NCI-H128 (cell line): ENCODE measurements around the gene DCAF5.
"Not testable (repeated sequence)": the region's sequence is repeated elsewhere in the genome, so short reads cannot be mapped to it uniquely, and the experiment has no call there.

Experiments
- DNase-seq: peaks from one replicate; lab custom pipeline; 2025; ENCODE audit not compliant: unreplicated experiment; lab: John Stamatoyannopoulos, UW

The DCAF5 gene

DNA sequence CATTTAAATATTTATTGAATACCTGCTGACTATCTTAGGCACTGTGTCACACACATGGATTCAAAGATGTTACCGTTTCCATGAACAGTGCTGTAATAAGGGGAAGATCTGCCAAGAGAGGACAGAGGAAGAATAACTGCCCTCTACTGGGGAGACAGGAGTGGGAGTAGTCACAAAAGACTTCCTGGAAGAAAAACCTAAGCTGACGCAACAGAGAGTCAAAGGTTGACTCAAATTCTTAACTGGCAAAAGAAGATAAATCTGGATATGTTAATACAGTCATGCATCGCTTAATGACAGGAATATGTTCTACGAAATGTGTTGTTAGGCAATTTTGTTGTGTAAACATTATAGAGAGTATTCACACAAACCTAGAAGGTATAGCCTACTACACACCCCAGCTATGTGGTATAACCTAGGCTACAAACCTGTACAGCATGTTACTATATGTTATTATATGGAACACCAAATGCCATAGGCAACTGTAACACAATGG lies 51.5 kb downstream of the DCAF5 start:
- no peak for DNase-seq

DNA sequence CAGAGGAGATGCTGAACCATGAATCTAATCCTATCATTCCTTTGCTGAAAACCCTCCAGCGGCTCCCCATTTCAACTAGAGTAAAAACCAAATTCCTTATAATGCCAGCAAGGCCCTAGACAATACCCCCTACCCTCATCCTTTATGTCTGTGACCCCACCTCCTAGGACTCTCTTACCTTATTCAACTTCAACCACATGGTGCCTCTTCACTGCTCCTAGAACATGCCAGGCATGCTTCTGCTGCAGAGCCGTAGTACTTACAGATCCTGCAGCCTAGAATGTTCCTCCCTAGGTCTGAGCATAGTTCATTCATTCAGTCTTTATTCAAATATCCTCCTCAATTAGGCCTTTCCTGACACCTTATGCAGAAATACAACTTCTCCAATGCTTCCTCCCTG lies 54.9 kb downstream of the DCAF5 start:
- no peak for DNase-seq

DNA sequence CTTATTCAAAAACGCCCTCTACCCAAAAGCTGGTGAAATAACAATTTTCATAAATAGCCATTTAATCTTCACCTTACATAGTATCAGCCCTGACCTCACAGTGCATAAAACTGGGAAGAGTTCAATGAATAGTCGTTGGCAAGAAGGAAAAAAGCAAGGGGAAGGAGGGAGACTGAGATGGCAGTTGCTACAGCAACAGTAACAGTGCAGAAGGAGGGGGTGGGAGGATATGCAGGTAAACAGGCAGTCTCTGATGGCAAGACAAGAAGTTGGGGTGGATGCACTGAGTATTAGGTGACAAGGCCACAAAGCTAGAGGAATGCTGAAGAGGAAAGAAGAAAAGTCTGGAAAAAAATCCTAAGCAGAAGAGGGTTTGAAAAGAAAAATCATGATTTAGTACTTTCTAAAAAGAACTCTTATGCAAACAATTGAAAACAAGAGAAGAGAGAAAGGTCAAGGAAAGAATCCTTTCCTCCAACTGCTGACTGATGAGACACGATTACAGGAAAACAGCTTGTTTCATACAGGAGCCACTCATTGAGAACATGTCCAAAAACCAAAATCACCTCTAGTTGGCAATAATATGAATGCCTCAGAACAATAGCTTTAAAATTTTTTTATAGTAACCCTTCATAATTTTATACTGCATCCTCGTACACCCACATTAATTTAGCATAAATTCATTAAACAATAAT lies 56.0 kb downstream of the DCAF5 start:
- no peak for DNase-seq

DNA sequence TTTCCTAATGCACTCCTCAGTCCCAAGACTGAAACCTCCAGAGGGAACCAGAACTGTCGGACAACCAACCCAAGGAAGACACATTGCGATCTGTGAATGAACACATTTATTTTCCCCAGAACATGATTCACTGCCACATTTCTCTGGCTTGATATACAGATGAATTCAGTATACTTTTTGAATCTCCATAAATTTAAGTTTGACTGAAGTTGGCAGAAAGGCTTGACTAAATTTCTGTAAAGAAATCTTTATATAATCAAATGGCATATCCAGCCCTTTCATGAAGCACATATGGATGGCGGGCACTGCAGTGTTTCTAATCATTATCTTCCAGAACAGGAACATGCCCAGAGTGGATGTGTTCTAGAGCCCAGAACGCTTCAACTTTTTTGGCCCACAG lies 56.7 kb downstream of the DCAF5 start:
- no peak for DNase-seq

DNA sequence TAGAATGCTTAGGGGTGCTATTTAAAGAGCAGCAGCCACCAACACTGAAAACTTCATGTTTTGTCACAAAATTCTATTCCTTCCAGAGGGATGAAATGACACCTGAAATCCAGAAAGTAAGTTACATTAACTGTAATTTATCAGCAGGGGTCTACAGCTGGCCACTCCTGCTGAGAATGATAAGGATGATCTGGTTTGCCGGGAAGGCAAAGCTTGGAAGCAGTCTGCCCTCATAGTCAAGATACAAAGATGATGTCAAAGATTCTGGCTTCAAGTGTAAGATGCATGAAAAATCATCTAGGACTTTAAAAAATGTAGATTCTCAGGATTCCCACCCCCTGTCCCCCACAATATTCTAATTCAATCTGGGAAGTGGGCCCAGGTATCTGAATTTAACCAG lies 58.4 kb downstream of the DCAF5 start:
- no peak for DNase-seq

DNA sequence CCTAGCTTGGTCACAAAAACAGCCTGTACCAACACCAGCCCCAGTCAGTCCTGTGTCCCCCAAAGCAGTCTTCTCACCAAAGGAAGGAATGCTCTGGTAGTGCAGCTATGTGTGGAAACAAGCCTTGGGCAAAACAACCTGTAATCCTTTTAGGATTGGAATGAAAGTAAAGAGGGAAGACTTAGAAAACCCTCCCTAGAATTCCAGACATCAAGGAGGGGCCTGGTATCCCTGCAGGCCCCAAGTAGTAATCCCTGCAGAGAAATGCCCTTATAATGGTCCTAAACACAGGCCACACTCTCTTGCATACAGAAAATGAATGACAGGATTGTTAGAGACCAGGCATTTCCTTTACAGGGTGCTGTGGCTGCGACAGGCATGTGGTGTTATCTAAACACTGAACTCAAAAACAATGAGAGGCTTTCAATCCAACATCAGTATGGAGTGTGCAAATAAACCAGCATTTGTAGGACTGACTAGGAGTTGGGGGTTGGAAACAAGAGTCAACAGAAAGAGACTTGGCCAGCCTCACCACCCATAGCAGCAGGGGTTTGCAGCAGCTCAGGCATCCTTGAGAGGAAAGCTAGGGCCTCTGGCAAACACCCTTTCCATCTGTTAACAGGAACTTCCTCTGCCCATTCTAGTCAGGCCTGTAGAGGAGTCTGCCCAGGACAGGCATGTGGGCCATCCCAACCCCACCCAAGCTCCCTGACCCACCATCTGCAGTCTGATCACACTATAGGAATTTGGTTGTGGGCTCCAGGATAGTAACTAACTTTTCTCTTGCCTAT lies 59.1 kb downstream of the DCAF5 start:
- no peak for DNase-seq

DNA sequence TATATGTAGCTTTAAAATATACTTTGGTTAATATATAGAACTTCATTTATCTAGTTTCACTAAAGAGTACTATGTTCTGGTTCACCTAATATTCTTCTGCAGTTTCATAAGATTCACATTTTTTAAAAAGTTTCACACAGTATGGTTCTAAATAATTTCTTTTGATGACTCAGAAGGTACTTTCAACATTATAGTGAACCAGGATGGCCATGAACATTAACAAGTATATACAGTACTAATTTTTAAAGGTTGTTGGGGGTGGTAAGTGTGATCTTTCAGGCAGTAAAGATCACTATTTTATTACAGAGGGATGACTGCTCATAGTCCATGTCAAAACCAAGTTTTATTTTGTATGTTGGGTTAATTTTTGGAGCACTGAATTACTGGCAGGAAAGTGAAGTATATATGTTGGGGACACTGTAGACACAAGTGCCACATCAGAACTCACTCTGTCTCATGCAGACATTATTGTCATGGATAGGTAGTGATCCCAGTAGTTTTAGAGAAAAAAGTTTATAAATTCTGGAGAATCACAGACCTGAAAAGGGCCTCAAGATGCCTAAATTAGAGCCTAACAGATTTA lies 60.0 kb downstream of the DCAF5 start:
- DNase-seq = no peak

DNA sequence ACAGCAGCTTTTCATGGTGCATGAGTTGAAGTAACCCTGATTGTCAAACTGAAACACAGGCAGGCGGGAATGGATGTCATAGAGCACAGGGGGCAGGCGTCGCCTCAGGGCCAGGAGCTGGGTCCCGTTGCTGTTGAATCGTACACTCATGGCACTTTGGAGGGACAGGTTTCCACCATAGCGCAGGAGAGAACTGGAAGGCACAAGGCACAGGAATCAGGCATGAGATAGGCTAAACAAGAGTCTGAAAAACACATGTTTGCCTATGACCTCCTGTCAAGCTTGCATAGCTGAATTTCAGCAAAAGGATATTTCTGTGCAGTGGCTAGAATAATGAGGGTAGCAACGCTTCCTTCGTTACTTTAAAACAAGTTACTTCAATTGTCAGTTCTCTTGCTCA lies 61.2 kb downstream of the DCAF5 start:
- DNase-seq = no peak

DNA sequence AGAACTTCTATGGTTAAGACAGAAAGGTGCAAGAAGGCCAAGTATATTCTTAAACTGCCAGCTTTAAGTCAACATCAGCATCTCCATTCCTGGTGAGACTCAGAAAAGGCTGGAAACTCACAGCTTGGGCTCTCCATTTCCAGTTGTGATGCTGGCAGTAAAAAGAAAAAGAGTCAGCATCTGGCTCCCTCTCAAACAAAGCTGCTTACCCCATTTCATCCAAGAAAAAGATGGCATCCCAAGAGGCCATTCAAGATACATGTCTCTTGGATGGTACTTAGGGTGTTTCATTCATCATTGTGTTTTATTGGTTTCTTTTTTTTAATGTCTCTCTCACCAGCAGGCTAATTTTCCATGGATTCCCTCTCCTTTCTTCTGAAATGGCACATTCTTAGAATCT lies 61.9 kb downstream of the DCAF5 start:
- DNase-seq = no peak

DNA sequence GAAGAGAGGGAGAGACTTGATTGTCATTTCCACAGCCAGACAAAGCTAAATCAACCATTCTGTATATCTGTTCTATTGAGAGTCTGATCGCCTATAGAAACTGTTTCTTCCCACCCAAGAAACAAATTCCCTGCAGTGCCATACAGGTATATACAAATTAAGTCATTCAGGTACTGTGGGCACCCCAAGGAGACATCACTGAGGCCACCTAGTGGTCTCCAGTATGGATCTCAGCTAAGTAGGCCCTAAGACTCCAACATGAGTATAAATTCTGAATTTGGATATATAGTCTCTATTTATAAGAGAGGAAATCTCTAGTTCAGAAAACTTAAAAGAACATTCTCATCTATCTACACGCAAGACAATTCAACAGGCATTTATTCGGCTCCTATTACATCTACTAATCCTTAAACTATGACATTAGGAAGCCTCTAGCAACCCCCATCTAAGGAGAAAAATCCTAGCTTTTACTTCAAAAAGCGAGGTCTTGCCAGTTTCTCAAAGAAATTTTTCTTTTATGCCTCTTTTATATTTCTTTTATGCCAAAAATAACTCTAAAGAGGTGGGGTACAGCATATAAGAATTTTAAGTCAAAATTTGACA lies 62.6 kb downstream of the DCAF5 start:
- no peak for DNase-seq

DNA sequence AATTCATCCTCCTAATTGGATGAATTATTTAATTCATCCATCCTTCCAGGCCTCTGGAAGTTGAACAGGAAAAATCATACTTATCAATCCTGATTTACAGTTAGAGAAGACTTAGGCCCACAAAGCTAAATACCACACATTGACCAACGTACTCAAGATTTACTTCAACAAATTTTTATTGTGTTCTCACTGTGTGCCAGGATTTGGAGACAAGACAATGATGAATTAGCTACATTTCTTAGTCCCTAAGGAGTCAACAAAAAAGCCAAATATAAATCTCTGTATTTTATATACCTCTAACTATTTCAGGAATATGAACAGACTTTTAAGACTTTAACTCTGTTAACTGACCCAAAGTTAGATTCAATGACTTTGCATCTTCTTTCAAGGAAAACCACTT lies 63.9 kb downstream of the DCAF5 start:
- no peak for DNase-seq

DNA sequence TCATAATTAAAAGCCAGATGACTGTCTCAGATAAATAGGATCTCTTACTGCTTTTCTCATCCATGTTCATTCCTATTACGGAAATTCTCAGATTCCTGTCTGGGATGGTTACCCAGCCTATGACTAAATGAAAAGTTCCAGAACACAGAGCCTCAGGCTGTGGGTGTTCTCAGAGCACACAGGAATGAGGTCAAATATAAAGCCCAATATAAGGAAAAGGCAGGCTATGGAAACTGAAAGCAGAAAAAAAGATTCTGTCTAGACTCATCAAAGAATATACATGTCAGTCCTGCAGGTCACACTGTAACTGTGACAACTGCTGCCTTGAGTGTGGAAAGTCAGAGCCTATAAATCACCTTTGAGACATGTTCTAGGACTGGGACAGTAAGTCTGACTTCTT lies 64.3 kb downstream of the DCAF5 start:
- no peak for DNase-seq

DNA sequence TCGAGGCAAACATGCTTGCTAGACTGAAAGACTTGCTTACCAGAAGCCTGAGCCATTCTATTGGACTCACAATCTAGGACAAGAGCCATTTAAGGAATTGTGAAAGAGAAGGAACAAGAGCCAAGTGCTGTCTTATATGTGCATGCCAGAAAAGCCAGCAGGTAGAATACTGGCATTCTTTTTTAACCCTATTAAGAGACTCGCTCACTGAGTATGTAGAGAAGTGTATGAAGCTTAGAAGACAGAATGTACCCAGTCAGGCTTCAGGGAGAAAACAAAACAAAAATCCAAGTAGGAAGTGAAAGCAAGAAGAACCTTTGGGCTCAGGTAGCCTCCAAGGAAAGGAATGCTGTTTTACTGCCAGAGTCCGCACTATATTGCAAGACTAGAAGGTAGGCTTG lies 65.9 kb downstream of the DCAF5 start:
- no peak for DNase-seq

DNA sequence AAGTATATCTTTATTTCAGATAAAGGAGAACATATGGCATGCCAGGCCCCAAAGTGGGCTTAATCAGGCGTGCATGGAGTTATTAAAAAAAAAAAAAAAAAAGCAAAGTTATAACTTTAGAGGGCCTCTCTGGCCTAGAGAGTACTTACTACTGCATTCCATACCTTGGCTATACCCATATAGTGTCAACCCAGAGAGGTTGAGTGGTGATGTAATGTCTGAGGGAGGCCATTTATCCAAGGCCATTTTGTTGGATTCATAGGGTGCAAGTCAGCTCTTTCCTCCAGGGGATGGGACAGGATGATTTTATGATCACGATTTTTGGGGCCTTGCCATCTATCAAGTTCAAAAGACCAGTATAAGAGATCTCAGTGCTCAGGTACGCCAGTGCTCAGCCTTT lies 66.4 kb downstream of the DCAF5 start:
- no peak for DNase-seq

DNA sequence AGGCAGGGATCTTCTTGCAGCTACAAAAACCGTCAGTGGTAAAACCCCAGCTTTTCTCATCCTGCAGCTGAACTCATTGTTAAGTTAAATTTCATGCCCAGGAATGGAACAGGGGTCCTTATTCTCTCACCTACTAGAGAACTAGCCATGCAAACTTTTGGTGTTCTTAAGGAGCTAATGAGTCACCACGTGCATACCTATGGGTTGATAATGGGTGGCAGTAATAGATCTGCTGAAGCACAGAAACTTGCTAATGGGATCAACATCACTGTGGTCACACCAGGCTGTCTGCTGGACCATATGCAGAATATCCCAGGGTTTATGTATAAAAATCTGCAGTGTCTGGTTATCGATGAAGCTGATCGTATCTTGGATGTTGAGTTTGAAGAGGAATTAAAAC lies 68.9 kb downstream of the DCAF5 start:
- DNase-seq = no peak

DNA sequence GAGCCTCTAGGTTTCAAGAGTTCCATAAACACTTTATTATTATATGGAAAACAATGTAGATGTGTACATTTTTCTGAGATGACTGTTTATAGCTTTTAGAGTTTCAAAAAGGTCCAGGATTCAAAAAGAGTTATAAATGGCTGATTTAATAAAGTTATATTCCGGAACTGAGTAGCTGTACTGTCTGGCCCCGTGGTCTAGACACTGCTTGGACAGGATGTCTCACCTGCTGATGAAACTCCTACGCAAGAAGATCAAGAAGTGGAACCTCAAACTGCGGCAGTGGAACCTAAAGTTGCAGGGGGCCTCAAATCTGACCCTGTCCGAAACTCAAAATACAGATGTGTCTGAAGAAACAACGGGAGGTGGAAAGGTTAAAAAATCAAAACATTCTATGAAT lies 69.7 kb downstream of the DCAF5 start:
- DNase-seq = no peak

DNA sequence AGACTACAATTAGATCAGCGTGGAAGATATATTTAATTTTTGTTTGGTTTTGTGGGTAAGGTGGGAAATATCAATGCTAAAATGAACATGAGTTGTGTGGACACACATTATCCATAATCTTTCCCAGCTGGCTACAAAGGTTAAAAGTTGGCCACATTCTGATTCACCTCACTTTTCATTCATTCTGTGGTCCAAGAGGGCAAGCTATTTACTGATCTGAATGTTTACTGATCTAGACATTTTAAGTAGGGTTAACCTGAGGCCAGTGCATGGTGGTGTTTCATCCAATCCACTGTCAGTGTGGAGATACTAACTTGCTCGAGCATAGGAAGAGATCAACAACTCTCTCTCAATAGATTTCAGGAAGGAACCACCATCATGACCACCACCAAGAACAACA lies 71.6 kb downstream of the DCAF5 start:
- DNase-seq = no peak

DNA sequence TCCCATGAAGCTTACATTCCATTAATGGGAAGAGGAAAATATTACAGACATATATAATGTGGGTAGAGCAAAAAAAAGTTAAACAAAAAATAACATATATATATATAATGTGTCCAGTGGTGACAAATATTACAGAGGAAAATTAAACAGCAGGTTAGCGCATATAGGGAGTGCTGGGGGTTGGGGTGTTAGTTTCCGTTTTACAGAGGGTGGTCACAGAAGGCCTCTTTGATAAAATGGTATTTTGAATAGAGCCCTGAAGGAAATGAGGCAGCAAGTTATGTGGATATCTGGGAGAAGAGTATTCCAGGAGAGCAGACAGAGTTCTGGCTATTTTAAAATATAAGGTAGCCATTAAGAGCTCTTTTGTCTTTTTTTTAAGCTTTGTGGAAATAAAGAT lies 73.2 kb downstream of the DCAF5 start:
- DNase-seq = no peak

DNA sequence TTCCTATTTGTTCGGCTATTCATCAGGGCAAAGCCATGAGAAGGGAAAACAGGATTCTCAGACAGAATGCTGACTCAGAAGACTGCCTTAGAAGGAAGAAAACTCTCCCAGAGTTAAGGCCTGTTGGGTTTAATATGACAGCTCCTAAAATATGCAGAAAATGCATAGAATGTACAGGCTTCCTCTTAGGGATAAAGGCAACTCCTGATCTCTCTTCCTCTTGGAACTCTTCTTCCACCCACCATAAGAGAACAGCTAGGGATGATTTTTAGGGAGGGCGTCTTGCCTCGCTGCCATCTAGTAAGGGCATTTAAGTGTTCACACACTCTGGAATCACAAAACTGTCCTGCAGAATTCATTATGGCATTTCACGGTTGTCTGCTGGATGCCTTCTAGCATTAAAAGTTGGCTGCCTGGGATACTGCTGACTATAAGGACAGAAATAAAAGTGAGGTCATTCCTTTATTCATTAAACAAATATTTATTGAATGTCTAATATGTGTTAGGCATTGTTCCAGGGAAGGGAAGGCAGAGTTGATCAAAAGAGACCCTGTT lies 73.7 kb downstream of the DCAF5 start:
- no peak for DNase-seq

DNA sequence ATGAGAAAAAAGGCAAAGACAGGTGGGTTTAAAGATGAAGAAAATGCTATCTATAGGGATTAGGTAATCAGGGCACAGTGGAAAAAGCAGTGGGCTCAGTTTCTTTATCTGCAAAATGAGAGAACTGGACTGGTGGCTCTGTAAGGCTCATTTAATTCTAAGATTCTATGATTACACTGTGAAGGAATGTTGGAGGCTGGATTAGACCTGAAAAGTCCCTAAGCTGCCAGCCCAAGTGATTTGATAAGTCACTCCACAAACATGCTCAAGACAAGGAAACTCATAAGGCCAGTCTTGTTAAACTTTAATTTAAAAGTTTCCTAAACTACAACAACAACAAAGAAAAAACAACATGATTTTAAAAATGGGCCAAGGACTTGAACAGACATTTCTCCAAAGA lies 75.1 kb downstream of the DCAF5 start:
- DNase-seq = no peak

DNA sequence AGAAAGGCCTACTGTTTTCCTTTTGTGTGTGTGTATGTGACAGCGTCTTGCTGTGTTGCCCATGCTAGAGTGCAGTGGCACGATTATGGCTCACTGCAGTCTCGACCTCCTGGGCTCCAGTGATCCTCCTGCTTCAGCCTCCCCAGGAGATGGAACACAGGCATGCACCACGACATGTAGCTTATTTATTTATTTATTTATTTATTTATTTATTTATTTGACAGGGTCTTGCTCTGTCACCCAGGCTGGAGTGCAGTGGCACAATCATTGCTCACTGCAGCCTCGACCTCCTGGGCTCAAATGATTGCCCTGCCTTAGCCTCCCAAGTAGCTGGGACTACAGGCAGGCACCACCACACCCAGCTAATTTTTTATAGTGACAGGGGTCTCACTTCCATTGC lies 75.7 kb downstream of the DCAF5 start:
- not testable (repeated sequence) for DNase-seq

DNA sequence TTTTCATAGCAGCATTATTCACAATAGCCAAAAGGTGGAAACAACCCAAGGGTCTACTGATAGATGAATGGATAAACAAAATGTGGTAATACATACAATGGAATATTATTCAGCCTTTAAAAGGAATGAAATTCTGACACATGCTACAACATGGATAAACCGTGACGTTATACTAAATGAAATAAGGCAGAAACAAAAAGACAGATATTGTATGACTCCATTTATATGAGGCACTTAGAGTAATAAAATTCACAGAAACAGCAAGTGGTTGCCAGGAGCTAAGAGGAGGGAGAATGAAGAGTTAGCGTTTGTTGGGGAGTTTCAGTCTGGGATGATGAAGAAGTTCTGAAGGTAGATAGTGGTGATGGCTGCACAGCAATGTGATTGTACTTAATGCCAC lies 76.6 kb downstream of the DCAF5 start:
- DNase-seq = no peak
